Peyer's patch (tissue), 4 donors: ENCODE results near the gene CCT2. TPM values are rescaled to one million over a fixed set of nuclear protein-coding genes. Genes with fewer than 3 reads are reported as not detected.

Source experiments
- small RNA-seq, 2 donors: library from RNA; depleted of rRNA; stranded (forward); fragments of <200 nt; gene quantifications; one replicate each; pipeline ENCODE3, GENCODE V24; 2016
- total RNA-seq, 4 donors: library from RNA; depleted of rRNA; stranded (reverse); fragments of >200 nt; gene quantifications; one replicate each; pipeline ENCODE4 v1.1.0, GENCODE V29; 2016

CCT2 gene
- total RNA-seq, 4 donors from 2014 or later, result 37.7 to 82.5 (median 59.4) TPM

Small RNA genes within 50 kb of the gene (small RNA-seq; reads per million reads assigned to genes)
- 1.4 to 2.6 reads per million in 2 donors for gene MIR3913-1

Other genes starting within 250 kb of the CCT2 start
- gene LYZ, start 237.1 kb upstream of the CCT2 start, total RNA-seq, result 100 to 1,000 TPM in 3 of 4 donors, 10 to 100 TPM in 1; 83.4 to 760 (median 129) TPM
- 10 to 100 TPM in 3 of 4 donors, 1 to 10 TPM in 1; 7.8 to 29.0 (median 14.3) TPM for gene YEATS4, start 225.7 kb upstream of the CCT2 start, total RNA-seq
- gene FRS2, start 115.1 kb upstream of the CCT2 start, total RNA-seq, result 10 to 100 TPM; 14.6 to 64.4 (median 43.2) TPM
- gene LRRC10, start 25.4 kb downstream of the CCT2 start, total RNA-seq, result not detected
- under 1 TPM in 1 of 4 donors, not detected in 3; 0.35 TPM for gene BEST3, start 113.8 kb downstream of the CCT2 start, total RNA-seq
- 10 to 100 TPM; 58.2 to 83.3 (median 70.2) TPM for gene RAB3IP, start 153.4 kb downstream of the CCT2 start, total RNA-seq
- 10 to 100 TPM; 12.4 to 60.1 (median 54.5) TPM for gene MYRFL, start 239.8 kb downstream of the CCT2 start, total RNA-seq